K562 (cell line): ENCODE data around the gene OR8D2. TPM values are rescaled to one million over a fixed set of nuclear protein-coding genes. Genes with fewer than 3 reads are reported as not detected.

ENCODE experiments used
- ATAC-seq: fragments of 200-7000 bp; cut with Tn5 transposase; 3 replicates; pipeline ENCODE4 v1.9.1; 2020; ENCODE audit warnings: moderate library complexity
- BruUV-seq: library from RNA; stranded (reverse); fragments of 400-500 nt; replicated peaks from 2 replicates; lab custom pipeline; 2021; lab: Mats Ljungman, UMichigan
- CTCF ChIA-PET: fragments of 300-600 bp; formaldehyde crosslinking; extraction: SDS; loops from one replicate; lab custom pipeline; 2021; ENCODE audit warnings: low intra/inter-chr PET ratio; lab: Yijun Ruan, JAX
- POLR2A ChIA-PET: fragments of 300-600, 350-650 bp; sonication (Branson Sonifier 250); formaldehyde crosslinking; extraction: SDS; loops from one replicate; lab custom pipeline; 2021; ENCODE audit warnings: antibody characterized with exemption, inconsistent platforms; lab: Yijun Ruan, JAX
- DNase-seq, 4 experiments: peaks; one replicate each; pipeline versions ENCODE4 v3.0.0 to v3.0.0-alpha.2; 2011 to 2018; ENCODE audit warnings: low spot score in 3 of 4, mixed read lengths in 3 of 4; ENCODE audit errors: extremely low read depth in 1 of 4
- FAIRE-seq: peaks from 2 replicates; lab custom pipeline; 2011; peaks lifted over from hg19 to GRCh38; lab: Jason Lieb, UNC
- H2AFZ ChIP-seq: 2 replicates; pipeline ENCODE4 v1.6.0; 2011; ENCODE audit warnings: low read depth, low read length, control low read depth, inconsistent platforms
- H3K27ac ChIP-seq: fragments of 200-600 bp; 3 replicates; pipeline ENCODE4 v1.8.0; 2011; ENCODE audit warnings: low read depth, mild to moderate bottlenecking, control low read depth, inconsistent platforms, low read length, moderate library complexity, mixed read lengths; ENCODE audit errors: extremely low read depth
- H3K27me3 ChIP-seq, 2 experiments: fragments of 300-600 bp in 1 of 2; 2 replicates in 1 of 2; 3 replicates in 1 of 2; pipeline versions ENCODE4 v1.6.0 to v1.8.0; 2011; ENCODE audit warnings: inconsistent platforms in 2 of 2, low read length in 2 of 2, mild to moderate bottlenecking in 1 of 2, mixed read lengths in 1 of 2, moderate library complexity in 1 of 2; ENCODE audit not compliant: control insufficient read depth in 2 of 2, insufficient read depth in 2 of 2
- H3K36me3 ChIP-seq: fragments of 300-600 bp; 3 replicates; pipeline ENCODE4 v1.8.0; 2011; ENCODE audit warnings: mild to moderate bottlenecking, low read length, inconsistent platforms; ENCODE audit not compliant: control insufficient read depth, insufficient read depth
- H3K4me1 ChIP-seq, 2 experiments: fragments of 200-600 bp in 1 of 2; replicated peaks in 1 of 2; 2 replicates in 1 of 2; 3 replicates in 1 of 2; pipeline versions ENCODE4 v1.5.1 to v1.8.0; 2011; ENCODE audit warnings: inconsistent platforms in 2 of 2, low read length in 2 of 2, mild to moderate bottlenecking in 1 of 2, mixed read lengths in 1 of 2, moderate library complexity in 1 of 2; ENCODE audit not compliant: control insufficient read depth in 2 of 2, insufficient read depth in 2 of 2
- H3K4me2 ChIP-seq: 2 replicates; pipeline ENCODE4 v1.6.1; 2011; ENCODE audit warnings: low read length, control low read depth, inconsistent platforms, mixed read lengths; ENCODE audit not compliant: insufficient read depth
- H3K4me3 ChIP-seq: fragments of 200-600 bp; sonication (generic), shearing (Covaris generic); 2 replicates; pipeline ENCODE4 v1.5.1; 2016; ENCODE audit warnings: control low read depth, inconsistent platforms
- H3K79me2 ChIP-seq: fragments of 200-600 bp; 3 replicates; pipeline ENCODE4 v1.8.0; 2011; ENCODE audit warnings: low read length, inconsistent platforms; ENCODE audit not compliant: control insufficient read depth, insufficient read depth
- H3K9ac ChIP-seq, 2 experiments: 2 replicates each; pipeline versions ENCODE4 v1.6.0 to v1.6.1; 2011; ENCODE audit warnings: low read depth in 2 of 2, low read length in 2 of 2, control low read depth in 1 of 2, inconsistent platforms in 1 of 2, mild to moderate bottlenecking in 1 of 2, mixed read lengths in 1 of 2; ENCODE audit not compliant: insufficient read depth in 1 of 2
- H3K9me1 ChIP-seq: one replicate; pipeline ENCODE4 v1.6.0; 2011; ENCODE audit warnings: inconsistent platforms, mild to moderate bottlenecking, low read length, moderate library complexity; ENCODE audit not compliant: control insufficient read depth, insufficient read depth
- H3K9me3 ChIP-seq: replicated peaks from 2 replicates; pipeline ENCODE4 v1.5.1; 2011; ENCODE audit warnings: low read depth, low read length, inconsistent platforms; ENCODE audit not compliant: control insufficient read depth, insufficient read depth
- H4K20me1 ChIP-seq: replicated peaks from 2 replicates; pipeline ENCODE4 v1.6.1; 2011; ENCODE audit warnings: low read length, inconsistent platforms, mixed read lengths; ENCODE audit not compliant: control insufficient read depth, insufficient read depth
- CREM ChIP-seq: IDR thresholded peaks from 2 replicates; pipeline ENCODE4 v1.6.1; 2014; ENCODE audit warnings: antibody characterized with exemption, low read depth
- ETV1 ChIP-seq: fragments of 450-650 bp; conservative IDR thresholded peaks from 2 replicates; pipeline ENCODE4 v1.6.1; 2016; ENCODE audit warnings: missing genetic modification characterization, control low read depth, low read depth, missing compliant biosample characterization
- HDAC3 ChIP-seq: fragments of 450-650 bp; IDR thresholded peaks from 2 replicates; pipeline ENCODE4 v1.6.1; 2018; ENCODE audit warnings: borderline replicate concordance, mild to moderate bottlenecking, moderate library complexity; ENCODE audit not compliant: partially characterized antibody
- KLF13 ChIP-seq: fragments of 450-650 bp; IDR thresholded peaks from 2 replicates; pipeline ENCODE4 v1.6.1; 2016; ENCODE audit warnings: missing genetic modification characterization, low read depth, mild to moderate bottlenecking, missing compliant biosample characterization, moderate library complexity, borderline replicate concordance
- RAD51 ChIP-seq: fragments of 450-650 bp; IDR thresholded peaks from 2 replicates; pipeline ENCODE4 v1.7.1; 2016; ENCODE audit warnings: low read depth, mild to moderate bottlenecking, borderline replicate concordance
- RNF2 ChIP-seq: sonication (generic); IDR thresholded peaks from 2 replicates; pipeline ENCODE4 v1.6.1; 2016
- RUNX1 ChIP-seq: sonication (generic); IDR thresholded peaks from 2 replicates; pipeline ENCODE4 v1.6.1; 2016; ENCODE audit warnings: antibody characterized with exemption, low read depth
- SMARCA4 ChIP-seq: fragments of 450-650 bp; IDR thresholded peaks from 2 replicates; pipeline ENCODE4 v1.6.1; 2016
- STAT5A ChIP-seq: IDR thresholded peaks from 2 replicates; pipeline ENCODE4 v1.6.1; 2012; ENCODE audit warnings: low read length, inconsistent platforms, borderline replicate concordance
- ZBTB43 ChIP-seq: sonication (generic); formaldehyde crosslinking; IDR thresholded peaks from 2 replicates; pipeline ENCODE4 v1.8.0; 2023; ENCODE audit warnings: mild to moderate bottlenecking, missing genetic modification reagents
- ZEB2 ChIP-seq: fragments of 450-650 bp; IDR thresholded peaks from 2 replicates; pipeline ENCODE4 v1.6.1; 2016
- WGBS: fragments of 100-300 bp; shearing (Covaris generic); methylation state at CpG from one replicate; pipeline ENCODE4 v1.1.6; 2016; ENCODE audit warnings: low coverage, mixed read lengths; ENCODE audit not compliant: insufficient coverage; ENCODE audit errors: missing lambda C conversion rate; 5-methylcytosine and 5-hydroxymethylcytosine counted together
- in situ Hi-C: fragments of 300-500 bp; cut with MboI; formaldehyde crosslinking; loops from 4 replicates; pipeline ENCODE4 v1.15.0; 2018; ENCODE audit warnings: inconsistent platforms, mixed read lengths
- intact Hi-C: fragments of 100-400 bp; cut with micrococcal nuclease; formaldehyde crosslinking; loops from 2 replicates; pipeline ENCODE4 v1.14.2; 2022
- polyA plus RNA-seq, 8 experiments: library from polyadenylated mRNA; depleted of rRNA in 4 of 8; stranded (reverse) in 5 of 8; unstranded in 3 of 8; fragments of >200 nt; fragmentation: Nextera tagmentation in 2 of 8; fragmentation: Illumina TruSeq in 1 of 8; extraction: Ambion mirVana in 2 of 8; extraction: Trizol in 1 of 8; gene quantifications; 2 replicates each; pipeline versions ENCODE4 v1.2.1 to v1.2.3, GENCODE V29; 2011 to 2014; ENCODE audit warnings: inconsistent platforms in 1 of 8, missing spikeins in 1 of 8
- total RNA-seq, 7 experiments: library from RNA; depleted of rRNA in 6 of 7; stranded (reverse); fragments of >200 nt in 6 of 7; fragmentation: Illumina TruSeq in 2 of 7; extraction: Trizol in 2 of 7; gene quantifications; 2 replicates each; pipeline versions ENCODE4 v1.2.1 to v1.2.3, GENCODE V29; 2011 to 2021; ENCODE audit warnings: low replicate concordance in 1 of 7
- TF ChIP-seq, protein P1 (sequence below): fragments of 250-450 bp; sonication (Bioruptor Pico); IDR thresholded peaks from 2 replicates; pipeline ENCODE4 v1.5.1; 2021; ENCODE audit warnings: mild to moderate bottlenecking
- TF ChIP-seq, protein P2 (sequence below): fragments of 200-400 bp; formaldehyde crosslinking; IDR thresholded peaks from 2 replicates; pipeline ENCODE4 v1.6.1; 2017; ENCODE audit warnings: mild to moderate bottlenecking, low read depth, low read length, moderate library complexity
- TF ChIP-seq, protein P3 (sequence below), 2 experiments: fragments of 150-350 bp in 1 of 2; IDR thresholded peaks; 2 replicates each; pipeline ENCODE4 v1.6.1; 2012 to 2016; ENCODE audit warnings: low read depth in 2 of 2, low read length in 2 of 2, mild to moderate bottlenecking in 1 of 2, moderate library complexity in 1 of 2

OR8D2 gene
- total and polyA plus RNA-seq, 9 of the 15 experiments (the other 6 are each of a cell fraction or from before 2014, with no cell fraction given): 0.06 to 0.21 TPM; not detected in 7

GRCh38 chr11:124276081-124276480, 43.9 kb downstream of the OR8D2 start:
- Histone ChIP-seq H3K4me1 (peaks cover 6 to 13% of the 10 kb centered on the region in 2 experiments), H2AFZ (no peak overlapping the region), H3K9me3 (peaks cover 5% of the 10 kb centered on the region; the same call in 1 of the 2 replicates), H3K27me3 (no peaks in the 10 kb centered on the region), H3K4me3 (no peak overlapping the region), H3K9ac (no peak overlapping the region), H4K20me1 (no peaks in the 10 kb centered on the region), H3K9me1 (no peaks in the 10 kb centered on the region), H3K4me2 (peak overlapping the region; percentile 7), H3K36me3 (peaks cover 3% of the 10 kb centered on the region; the same call in 1 of the 3 replicates), H3K79me2 (no peaks in the 10 kb centered on the region), H3K27ac (peak overlapping the region; percentile 45; the same call in 1 of the 3 replicates)
- BruUV-seq: no TSS peak
- intact Hi-C loops (loop anchor here (2.0 to 5.0 kb wide), 3 partner anchors 69 to 204 kb away; no protein-coding TSS in a partner anchor), in situ Hi-C loops (no loop called here)
- peak in 2 of 4 experiments; percentile 30 to 71 for DNase-seq
- WGBS: 0% methylated on average over 1 of the region's 1 CpG
- CTCF ChIA-PET: no interaction called here
- POLR2A ChIA-PET: interaction anchor here (1.3 kb wide), 1 partner anchor 11 kb away, joined by 4 read pairs; no protein-coding TSS in a partner anchor
- FAIRE-seq: peak; percentile 80
- ATAC-seq: peak; percentile 61
- TF ChIP-seq, protein P1, sequence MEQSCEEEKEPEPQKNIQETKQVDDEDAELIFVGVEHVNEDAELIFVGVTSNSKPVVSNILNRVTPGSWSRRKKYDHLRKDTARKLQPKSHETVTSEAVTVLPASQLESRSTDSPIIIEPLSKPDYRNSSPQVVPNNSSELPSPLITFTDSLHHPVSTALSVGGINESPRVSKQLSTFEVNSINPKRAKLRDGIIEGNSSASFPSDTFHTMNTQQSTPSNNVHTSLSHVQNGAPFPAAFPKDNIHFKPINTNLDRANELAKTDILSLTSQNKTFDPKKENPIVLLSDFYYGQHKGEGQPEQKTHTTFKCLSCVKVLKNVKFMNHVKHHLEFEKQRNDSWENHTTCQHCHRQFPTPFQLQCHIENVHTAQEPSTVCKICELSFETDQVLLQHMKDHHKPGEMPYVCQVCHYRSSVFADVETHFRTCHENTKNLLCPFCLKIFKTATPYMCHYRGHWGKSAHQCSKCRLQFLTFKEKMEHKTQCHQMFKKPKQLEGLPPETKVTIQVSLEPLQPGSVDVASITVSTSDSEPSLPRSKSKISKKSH: no peak
- TF ChIP-seq CREM: peak; percentile 52; the same call in 1 of the 2 replicates
- TF ChIP-seq, protein P2, sequence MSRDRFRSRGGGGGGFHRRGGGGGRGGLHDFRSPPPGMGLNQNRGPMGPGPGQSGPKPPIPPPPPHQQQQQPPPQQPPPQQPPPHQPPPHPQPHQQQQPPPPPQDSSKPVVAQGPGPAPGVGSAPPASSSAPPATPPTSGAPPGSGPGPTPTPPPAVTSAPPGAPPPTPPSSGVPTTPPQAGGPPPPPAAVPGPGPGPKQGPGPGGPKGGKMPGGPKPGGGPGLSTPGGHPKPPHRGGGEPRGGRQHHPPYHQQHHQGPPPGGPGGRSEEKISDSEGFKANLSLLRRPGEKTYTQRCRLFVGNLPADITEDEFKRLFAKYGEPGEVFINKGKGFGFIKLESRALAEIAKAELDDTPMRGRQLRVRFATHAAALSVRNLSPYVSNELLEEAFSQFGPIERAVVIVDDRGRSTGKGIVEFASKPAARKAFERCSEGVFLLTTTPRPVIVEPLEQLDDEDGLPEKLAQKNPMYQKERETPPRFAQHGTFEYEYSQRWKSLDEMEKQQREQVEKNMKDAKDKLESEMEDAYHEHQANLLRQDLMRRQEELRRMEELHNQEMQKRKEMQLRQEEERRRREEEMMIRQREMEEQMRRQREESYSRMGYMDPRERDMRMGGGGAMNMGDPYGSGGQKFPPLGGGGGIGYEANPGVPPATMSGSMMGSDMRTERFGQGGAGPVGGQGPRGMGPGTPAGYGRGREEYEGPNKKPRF: no peak
- TF ChIP-seq ZBTB43: no peak
- TF ChIP-seq RAD51: no peak
- peak; percentile 89 for TF ChIP-seq ETV1 (tag)
- TF ChIP-seq RUNX1: peak; percentile 93; the same call in 1 of the 2 replicates
- TF ChIP-seq, protein P3, sequence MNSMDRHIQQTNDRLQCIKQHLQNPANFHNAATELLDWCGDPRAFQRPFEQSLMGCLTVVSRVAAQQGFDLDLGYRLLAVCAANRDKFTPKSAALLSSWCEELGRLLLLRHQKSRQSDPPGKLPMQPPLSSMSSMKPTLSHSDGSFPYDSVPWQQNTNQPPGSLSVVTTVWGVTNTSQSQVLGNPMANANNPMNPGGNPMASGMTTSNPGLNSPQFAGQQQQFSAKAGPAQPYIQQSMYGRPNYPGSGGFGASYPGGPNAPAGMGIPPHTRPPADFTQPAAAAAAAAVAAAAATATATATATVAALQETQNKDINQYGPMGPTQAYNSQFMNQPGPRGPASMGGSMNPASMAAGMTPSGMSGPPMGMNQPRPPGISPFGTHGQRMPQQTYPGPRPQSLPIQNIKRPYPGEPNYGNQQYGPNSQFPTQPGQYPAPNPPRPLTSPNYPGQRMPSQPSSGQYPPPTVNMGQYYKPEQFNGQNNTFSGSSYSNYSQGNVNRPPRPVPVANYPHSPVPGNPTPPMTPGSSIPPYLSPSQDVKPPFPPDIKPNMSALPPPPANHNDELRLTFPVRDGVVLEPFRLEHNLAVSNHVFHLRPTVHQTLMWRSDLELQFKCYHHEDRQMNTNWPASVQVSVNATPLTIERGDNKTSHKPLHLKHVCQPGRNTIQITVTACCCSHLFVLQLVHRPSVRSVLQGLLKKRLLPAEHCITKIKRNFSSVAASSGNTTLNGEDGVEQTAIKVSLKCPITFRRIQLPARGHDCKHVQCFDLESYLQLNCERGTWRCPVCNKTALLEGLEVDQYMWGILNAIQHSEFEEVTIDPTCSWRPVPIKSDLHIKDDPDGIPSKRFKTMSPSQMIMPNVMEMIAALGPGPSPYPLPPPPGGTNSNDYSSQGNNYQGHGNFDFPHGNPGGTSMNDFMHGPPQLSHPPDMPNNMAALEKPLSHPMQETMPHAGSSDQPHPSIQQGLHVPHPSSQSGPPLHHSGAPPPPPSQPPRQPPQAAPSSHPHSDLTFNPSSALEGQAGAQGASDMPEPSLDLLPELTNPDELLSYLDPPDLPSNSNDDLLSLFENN (IDR thresholded peaks at IDR 0.05; ENCODE audit: low read depth in 2 of 2, low read length in 2 of 2): peak in 1 of 2 experiments; percentile 87; a peak in 2 of 4 replicates
- peak; percentile 94 for TF ChIP-seq SMARCA4
- TF ChIP-seq RNF2: peak; percentile 83
- TF ChIP-seq STAT5A: peak; percentile 74
- TF ChIP-seq HDAC3: peak; percentile 74
- TF ChIP-seq ZEB2: peak; percentile 56; the same call in 1 of the 2 replicates
- TF ChIP-seq KLF13: no peak
